ENCODE results near the gene ACTG2. TPM values are rescaled to one million over a fixed set of nuclear protein-coding genes. Genes with fewer than 3 reads are reported as not detected.
A peak's percentile ranks its signal among the peaks of the same experiment; 100 is the strongest.
"Not testable (repeated sequence)": the region's sequence is repeated elsewhere in the genome, so short reads cannot be mapped to it uniquely, and the experiment has no call there.

Gene ACTG2
- total RNA-seq, 1 donor from 2014 or later: 0.32 TPM

DNA sequence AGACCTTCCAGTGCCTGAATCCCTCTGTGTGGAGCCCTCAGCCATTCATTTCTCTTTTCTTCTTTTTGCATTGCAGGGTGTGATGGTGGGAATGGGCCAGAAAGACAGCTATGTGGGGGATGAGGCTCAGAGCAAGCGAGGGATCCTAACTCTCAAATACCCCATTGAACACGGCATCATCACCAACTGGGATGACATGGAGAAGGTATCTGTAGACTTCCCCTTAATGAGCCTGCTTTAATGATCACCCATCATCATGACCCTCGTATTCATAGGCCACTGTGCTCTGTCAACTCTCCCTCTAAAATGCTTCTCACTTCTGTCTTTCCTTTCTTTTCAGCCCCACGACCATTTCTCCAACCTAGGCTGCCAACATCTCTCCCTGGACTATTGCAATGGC lies 9.5 kb downstream of the ACTG2 start:
- Histone ChIP-seq H3K36me3 (no peaks in the 10 kb centered on the region), H2AFZ (replicated peaks) (peak overlapping the region; percentile 63), H3F3A (ENCODE audit: low read depth) (no peaks in the 10 kb centered on the region), H3K27ac (no peak overlapping the region), H3K79me2 (ENCODE audit: low read depth) (no peaks in the 10 kb centered on the region), H3K9me3 (ENCODE audit: low read depth) (no peaks in the 10 kb centered on the region), H3K4me1 (peaks cover 1% of the 10 kb centered on the region), H3K4me2 (no peak overlapping the region), H3K27me3 (no peaks in the 10 kb centered on the region), H4K20me1 (ENCODE audit: low read depth) (no peaks in the 10 kb centered on the region), H3K9ac (no peak overlapping the region), H3K4me3 (no peak overlapping the region)
- Mint-ChIP-seq H3K4me1 (peaks cover 1% of the 10 kb centered on the region), H3K36me3 (no peaks in the 10 kb centered on the region), H3K4me3 (no peak overlapping the region), H3K9me3 (peaks cover 2% of the 10 kb centered on the region), H3K27me3 (ENCODE audit: insufficient read depth, low read depth) (peaks cover 3% of the 10 kb centered on the region), H3K27ac (no peak overlapping the region)
- TF ChIP-seq, protein P1, sequence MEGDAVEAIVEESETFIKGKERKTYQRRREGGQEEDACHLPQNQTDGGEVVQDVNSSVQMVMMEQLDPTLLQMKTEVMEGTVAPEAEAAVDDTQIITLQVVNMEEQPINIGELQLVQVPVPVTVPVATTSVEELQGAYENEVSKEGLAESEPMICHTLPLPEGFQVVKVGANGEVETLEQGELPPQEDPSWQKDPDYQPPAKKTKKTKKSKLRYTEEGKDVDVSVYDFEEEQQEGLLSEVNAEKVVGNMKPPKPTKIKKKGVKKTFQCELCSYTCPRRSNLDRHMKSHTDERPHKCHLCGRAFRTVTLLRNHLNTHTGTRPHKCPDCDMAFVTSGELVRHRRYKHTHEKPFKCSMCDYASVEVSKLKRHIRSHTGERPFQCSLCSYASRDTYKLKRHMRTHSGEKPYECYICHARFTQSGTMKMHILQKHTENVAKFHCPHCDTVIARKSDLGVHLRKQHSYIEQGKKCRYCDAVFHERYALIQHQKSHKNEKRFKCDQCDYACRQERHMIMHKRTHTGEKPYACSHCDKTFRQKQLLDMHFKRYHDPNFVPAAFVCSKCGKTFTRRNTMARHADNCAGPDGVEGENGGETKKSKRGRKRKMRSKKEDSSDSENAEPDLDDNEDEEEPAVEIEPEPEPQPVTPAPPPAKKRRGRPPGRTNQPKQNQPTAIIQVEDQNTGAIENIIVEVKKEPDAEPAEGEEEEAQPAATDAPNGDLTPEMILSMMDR (IDR thresholded peaks at IDR 0.05): no peak
- TF ChIP-seq EZH2phosphoT487 (IDR thresholded peaks at IDR 0.05) (no peak), EZH2 (IDR thresholded peaks at IDR 0.05) (no peak)
- no peak for DNase-seq (ENCODE audit: low spot score)

DNA sequence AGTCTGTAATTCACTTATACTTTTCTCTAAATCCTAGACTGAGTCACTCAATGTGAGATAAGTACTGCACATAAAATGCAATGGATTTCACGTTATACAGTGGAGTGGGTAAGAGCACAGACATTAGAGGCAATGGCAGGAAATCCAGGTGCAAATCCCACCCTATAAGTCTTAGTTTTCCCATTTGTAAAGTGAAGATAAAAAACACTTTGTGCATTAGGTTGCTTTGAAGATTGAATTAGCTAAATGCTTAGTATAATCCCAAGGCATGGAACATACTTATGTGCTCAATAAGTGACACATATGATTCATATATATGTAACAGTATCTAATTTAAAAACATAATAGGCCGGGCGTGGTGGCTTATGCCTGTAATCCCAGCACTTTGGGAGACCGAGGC lies 10.5 kb downstream of the ACTG2 start:
- no peaks in the 10 kb centered on the region for H3K79me2 ChIP-seq (ENCODE audit: low read depth)
- Mint-ChIP-seq H3K4me3 (no peak overlapping the region), H3K27me3 (ENCODE audit: insufficient read depth, low read depth) (peaks cover 2% of the 10 kb centered on the region), H3K27ac (no peak overlapping the region), H3K36me3 (no peaks in the 10 kb centered on the region), H3K4me1 (peaks cover 6% of the 10 kb centered on the region), H3K9me3 (peaks cover 2% of the 10 kb centered on the region)
- TF ChIP-seq EZH2phosphoT487 (IDR thresholded peaks at IDR 0.05) (no peak), EZH2 (IDR thresholded peaks at IDR 0.05) (no peak)
- TF ChIP-seq, protein P1 (IDR thresholded peaks at IDR 0.05): no peak
- H3K9me3 ChIP-seq (ENCODE audit: low read depth): no peaks in the 10 kb centered on the region
- no peak overlapping the region for H3K4me2 ChIP-seq
- H3K4me1 ChIP-seq: no peaks in the 10 kb centered on the region
- H3K4me3 ChIP-seq: no peak overlapping the region
- no peak overlapping the region for H3K9ac ChIP-seq
- H4K20me1 ChIP-seq (ENCODE audit: low read depth): no peaks in the 10 kb centered on the region
- H3F3A ChIP-seq (ENCODE audit: low read depth): no peaks in the 10 kb centered on the region
- DNase-seq (ENCODE audit: low spot score): no peak
- H3K27ac ChIP-seq: no peak overlapping the region
- H2AFZ ChIP-seq (replicated peaks): no peak overlapping the region
- H3K36me3 ChIP-seq: no peaks in the 10 kb centered on the region
- no peaks in the 10 kb centered on the region for H3K27me3 ChIP-seq

- not testable (repeated sequence) for DNase-seq (ENCODE audit: low spot score); H3K9me3 ChIP-seq (ENCODE audit: low read depth); H3K4me3 Mint-ChIP-seq; H3K4me1 ChIP-seq; H3F3A ChIP-seq (ENCODE audit: low read depth); H3K36me3 Mint-ChIP-seq; H3K9ac ChIP-seq; H3K9me3 Mint-ChIP-seq; H3K27me3 ChIP-seq; H2AFZ ChIP-seq (replicated peaks); H4K20me1 ChIP-seq (ENCODE audit: low read depth); H3K36me3 ChIP-seq; H3K4me3 ChIP-seq; H3K79me2 ChIP-seq (ENCODE audit: low read depth); H3K27me3 Mint-ChIP-seq (ENCODE audit: insufficient read depth, low read depth); H3K27ac ChIP-seq; H3K4me2 ChIP-seq; H3K4me1 Mint-ChIP-seq; H3K27ac Mint-ChIP-seq
Observed at GRCh38 chr2:73903949-73904613, 11.3 kb downstream of the ACTG2 start.

DNA sequence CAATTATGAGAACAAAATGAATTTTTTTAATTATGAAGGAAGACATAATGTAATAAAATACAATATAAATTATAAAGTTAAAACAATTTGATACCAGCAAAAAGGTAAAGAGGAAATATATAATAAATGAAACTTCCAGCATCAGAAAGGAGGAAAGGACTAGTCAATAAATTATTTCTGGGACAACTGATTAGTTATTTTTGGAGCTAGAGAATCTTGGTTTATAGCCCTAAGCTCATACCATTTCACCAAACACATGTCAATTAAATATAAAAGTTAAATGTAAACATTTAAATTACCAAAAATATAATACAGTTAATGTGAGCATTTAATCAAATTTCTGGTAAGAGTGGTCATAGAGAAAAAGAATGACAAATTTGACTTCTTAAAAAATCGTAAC lies 12.1 kb downstream of the ACTG2 start:
- DNase-seq (ENCODE audit: low spot score): no peak
- Histone ChIP-seq H3F3A (ENCODE audit: low read depth) (no peaks in the 10 kb centered on the region), H3K4me2 (no peak overlapping the region), H3K4me1 (no peaks in the 10 kb centered on the region), H3K27ac (no peak overlapping the region), H3K9ac (no peak overlapping the region), H3K4me3 (no peak overlapping the region), H4K20me1 (ENCODE audit: low read depth) (no peaks in the 10 kb centered on the region), H3K9me3 (ENCODE audit: low read depth) (no peaks in the 10 kb centered on the region), H3K79me2 (ENCODE audit: low read depth) (no peaks in the 10 kb centered on the region), H3K27me3 (no peaks in the 10 kb centered on the region), H2AFZ (replicated peaks) (no peak overlapping the region), H3K36me3 (no peaks in the 10 kb centered on the region)
- Mint-ChIP-seq H3K27ac (no peak overlapping the region), H3K4me1 (peaks cover 8% of the 10 kb centered on the region), H3K9me3 (peaks cover 2% of the 10 kb centered on the region), H3K27me3 (ENCODE audit: insufficient read depth, low read depth) (no peaks in the 10 kb centered on the region), H3K36me3 (no peaks in the 10 kb centered on the region), H3K4me3 (no peak overlapping the region)
- TF ChIP-seq EZH2 (IDR thresholded peaks at IDR 0.05) (no peak), EZH2phosphoT487 (IDR thresholded peaks at IDR 0.05) (no peak)
- TF ChIP-seq, protein P1 (IDR thresholded peaks at IDR 0.05): no peak
